GM03348 (cell line): ENCODE measurements around the gene DNHD1.
A peak's percentile ranks its signal among the peaks of the same experiment; 100 is the strongest.

Source experiments
- DNase-seq: peaks from one replicate; pipeline ENCODE4 v3.0.0; 2012; ENCODE audit warnings: low spot score

Gene DNHD1, protein sequence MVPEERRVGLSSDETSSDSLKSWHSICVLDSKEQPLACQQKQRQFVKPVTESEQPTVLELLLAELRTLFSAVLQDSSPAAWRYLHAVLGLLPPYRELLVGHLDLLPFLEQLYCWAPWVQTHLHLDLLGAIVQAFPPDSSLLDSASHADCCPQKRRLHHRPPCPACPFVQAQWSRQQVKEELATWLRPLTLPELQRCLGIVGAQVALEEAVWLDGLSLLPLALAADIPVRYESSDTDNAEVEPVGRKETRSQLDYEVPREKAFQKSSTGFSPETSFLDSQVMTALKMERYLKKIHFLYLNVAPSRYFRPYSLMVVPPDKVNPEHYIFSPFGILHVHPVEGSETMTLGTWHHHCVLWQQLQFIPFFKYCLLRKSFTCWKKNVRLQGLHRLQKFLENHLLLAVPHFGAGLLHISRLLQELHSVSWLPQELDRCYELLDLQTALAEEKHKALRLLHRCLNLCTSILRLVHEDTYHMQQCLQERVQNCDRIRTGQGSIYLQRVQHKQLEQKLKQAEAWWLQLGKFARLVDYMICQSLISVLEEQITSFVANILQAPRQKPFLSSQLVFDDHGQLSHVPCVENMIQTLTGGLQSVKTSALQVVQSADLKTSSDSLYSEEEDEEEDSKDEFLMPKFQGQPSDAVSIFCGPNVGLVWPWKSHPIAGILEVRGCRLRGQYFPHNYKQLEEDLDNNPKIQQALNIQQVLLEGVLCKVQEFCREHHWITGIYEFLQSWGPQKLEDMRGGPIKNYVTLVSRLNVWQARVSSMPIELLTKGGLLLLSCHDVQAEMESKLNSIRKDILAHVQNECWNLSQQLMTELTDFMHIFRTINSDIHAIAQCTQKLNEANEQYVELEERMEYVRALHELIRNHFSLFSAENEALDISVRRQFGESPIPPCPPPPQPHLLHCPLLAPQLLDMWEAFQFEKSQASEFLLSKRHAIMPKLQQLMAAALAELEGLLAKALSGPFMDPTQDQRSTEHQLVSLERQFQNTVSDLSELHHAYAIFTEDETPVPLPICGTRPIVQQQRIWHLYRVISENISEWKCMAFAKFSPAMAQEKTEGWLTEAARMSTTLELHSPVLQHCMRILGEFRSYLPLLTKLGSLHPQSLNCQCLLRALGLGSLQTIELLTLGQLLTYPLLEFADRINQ (N-terminal part only)

DNA sequence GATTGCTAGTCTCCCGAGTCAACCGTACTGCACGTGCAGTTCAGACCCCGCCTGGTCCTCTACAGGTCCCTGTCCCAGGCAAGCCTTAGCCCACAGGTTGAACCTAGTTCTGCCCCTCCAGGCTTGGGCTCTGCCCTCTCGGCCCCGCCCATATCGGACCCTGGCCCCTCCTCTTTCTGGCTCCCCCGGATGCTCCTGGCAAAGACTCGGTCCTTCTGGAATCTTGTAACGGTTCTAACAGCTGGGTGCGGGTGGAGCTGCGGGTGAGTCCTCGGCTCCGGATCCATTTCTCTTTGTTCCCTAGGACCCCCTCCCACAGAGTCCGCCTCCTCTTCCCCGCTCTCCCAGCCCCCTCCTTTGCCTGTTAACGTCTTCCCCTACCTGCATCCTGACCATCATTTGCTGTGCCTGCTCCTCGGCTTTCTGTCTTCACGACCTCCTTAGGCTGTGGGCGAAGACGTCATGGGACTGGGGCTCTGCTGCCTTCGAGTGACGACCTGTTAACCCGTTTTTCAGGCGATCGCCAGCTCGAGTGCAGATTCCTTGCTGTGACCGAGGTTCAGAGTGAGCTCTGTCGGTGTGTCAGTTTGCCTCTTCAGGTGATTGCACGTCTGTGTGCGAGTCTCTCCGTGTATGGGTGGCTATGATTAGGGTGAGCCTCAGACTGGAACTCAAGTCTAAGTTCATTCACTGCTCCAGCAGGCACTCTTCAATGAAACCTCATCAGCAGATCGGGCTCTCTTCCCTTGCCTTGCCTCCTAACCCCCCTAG lies at the start of gene DNHD1:
DNHD1 (plus strand) TSS at position 212 of the 771 bp plus-strand sequence. CDS start 936 bp downstream, outside the sequence.
- DNase-seq, result no peak

DNA sequence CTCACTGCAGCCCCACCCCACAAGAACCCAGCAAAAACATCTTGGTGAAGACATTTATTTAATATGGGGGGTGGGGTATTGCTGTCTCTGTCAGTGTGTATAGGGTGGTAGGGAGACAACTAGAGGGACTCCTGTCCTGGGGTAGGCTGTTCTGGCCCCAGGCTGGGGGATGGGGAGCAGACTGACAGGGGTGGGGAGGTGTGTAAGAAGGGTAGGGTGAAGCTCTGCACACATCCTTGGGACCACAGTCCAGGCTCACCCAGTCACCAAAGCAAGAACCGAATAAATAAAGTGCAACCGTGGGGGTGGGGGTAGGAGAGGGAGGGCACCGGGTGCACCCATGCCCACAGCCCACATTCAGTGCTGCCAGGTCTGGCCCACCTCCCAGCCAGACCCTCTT lies 48.5 kb upstream of the DNHD1 start:
- no peak for DNase-seq

DNA sequence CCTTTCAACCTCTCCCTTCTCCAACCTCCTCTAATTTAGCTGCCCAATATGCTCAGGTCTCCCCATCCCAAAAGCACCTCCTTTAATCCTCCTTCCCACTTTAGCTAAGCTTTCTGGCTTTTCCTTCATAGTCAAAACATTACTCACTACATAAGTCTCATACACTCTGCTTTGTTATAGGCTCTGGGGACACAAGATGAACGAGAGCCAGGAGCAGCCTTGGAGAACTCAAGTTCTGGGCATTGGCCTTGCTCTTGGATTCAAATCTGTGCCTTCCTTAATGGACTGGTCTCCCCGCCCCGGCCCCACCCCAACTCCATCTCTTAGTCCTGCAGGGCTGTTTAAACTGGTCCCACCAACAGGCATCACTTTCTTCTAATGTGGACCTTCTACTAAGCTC lies 44.9 kb upstream of the DNHD1 start:
- DNase-seq, result no peak

DNA sequence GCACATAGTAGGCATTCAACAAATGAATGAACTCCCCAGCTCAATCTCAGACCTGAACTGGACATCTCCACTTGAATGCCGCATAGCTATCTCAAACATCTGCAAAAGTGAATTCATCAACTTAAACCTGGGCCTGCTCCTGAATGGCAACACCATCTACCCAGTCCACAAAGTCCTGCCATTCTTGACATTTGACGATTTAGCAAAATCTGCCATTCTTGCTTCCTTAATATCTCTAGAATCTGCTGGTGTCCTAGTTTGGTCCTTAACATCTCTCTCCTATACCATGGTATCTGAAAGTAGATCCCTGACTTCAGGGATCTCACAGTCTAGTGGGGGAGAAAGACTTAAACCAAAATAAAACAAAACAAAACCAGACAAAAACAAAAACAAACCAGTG lies 43.9 kb upstream of the DNHD1 start:
- DNase-seq, result no peak

DNA sequence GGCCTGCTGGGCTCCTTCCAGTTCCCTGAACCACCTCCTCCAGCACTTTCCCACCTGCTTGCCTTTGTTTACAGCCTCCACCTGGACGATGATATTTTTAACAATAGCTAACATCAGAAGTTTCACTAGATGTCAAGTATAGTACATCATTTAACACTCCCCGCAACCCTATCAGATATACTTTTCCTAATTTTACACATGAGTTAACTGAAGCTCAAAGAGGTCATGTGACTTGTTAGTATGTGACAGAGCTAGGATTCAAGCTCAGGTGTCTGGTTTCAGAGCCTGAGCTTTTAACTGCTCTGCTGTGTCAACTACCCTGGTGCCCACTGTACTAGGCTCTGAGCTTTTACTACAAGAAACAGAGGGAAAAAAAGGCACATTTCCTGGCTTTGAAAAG lies 42.0 kb upstream of the DNHD1 start:
- no peak for DNase-seq

DNA sequence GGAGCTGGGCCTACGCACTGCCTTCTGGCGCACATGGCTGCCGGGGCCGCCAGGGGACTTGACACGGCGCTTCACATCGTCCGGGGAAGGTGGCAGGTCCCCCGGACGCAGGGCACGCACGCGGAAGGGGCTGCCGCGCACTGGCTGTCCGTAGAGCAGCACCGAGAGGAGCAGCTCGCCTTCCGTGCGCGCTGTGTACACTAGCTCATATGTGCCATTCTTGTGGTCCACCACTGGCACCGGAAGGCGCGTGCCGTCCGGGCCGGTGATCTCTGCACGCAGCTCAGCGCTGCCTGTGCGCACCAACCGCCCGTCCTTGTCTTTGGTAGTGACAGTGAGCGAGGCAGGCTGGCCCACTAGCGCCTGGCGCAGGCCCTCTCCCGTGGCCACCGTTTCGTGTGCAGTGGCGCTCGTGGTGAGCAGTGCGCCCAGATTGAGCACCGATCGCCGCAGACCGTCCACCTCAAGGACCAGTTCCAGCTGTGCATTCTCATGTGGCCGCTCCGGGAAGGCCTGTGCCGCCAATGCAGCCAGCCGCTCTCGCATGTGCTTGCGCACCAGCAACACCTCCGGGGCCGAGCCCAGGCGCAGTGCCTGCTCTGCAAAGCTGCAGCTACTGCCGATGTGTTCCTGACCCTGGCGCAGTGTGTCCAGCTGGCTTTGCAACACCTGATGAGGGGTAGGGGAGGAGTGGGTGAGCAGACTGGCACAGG lies 40.6 kb upstream of the DNHD1 start:
- DNase-seq, result no peak

DNA sequence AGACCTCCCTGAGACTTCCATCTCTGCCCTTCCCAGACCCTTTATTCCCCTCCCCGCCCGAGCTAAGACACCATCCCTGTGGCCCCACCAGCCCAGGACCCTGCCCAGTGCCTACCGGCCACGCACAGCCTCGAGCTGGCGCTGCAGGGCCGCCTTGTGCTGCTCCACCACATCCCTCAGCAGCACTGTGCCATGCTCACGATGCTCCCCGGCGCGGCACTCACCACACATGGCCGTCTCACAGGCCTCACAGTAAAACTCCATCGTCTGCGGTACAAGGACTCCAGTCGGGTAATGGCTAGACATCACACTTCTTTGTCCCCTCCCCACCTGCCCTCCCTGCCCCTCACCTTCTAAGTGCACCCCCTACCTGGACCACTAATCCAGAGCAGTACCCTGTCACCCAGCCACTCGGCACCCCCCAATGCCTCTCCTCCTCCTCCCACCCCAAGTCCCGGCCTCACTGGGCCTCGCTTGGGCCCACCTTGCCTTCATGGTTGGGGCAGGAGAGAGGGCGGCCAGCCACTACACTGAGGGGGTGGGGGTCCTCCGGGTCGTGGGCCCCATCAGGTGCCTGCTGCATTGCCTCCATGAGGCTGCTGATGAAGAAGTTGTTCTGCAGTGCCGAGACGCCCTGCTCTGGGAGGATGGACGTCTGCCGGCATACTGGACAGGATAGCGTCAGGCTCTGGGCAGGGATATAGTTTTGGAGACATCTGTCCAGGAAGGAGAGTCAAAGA lies 39.3 kb upstream of the DNHD1 start:
- DNase-seq, result no peak

DNA sequence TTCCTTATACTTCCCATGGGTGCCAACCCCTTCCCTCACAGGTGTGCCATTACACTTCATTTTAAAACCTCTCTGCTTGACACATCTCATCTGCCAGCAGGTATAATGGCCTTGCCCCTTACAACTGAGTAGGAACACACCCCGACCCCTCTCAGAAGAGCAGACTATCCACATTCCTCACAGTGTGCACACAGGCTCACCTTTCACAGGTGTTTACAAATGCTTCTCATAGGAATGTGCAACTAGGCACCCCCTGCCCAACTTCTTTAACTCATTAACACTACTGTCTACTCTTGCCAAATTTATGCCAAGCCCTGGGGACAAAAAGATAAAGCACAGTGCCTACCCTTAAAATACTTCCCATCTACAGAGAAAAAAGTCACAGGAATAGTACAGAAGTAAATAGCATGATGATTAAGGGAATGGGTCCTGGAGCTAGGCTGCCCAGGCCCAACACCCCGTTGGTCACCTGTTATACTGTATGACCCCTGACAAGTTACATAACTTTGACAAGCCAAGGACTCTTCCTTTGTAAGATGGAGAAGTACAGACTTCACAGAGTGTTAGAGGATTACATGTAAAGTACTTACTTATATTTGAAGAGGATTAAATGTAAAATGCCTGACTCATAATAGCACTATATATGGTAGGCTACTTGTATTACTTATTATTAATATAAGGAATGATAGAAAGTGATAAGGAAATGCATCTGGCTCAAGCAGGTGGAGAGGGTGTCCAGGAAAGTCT lies 38.6 kb upstream of the DNHD1 start:
- no peak for DNase-seq

DNA sequence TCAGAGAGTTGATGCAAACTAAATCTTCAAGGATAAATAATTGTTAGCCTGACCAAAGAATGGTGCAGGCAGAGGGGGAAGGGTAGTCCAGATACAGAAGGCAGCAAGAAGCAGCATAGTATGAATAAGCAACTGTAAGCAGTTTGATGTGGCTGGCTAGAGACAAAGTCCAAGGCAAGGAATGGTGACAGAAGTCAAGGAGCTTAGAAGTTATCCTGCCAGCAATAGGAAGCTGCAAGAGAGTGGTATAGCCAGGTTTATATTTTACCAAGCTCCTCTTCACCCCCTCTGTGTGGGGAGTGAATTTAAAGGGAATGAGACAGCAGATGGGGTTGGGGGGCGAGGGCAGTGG lies 38.0 kb upstream of the DNHD1 start:
- DNase-seq, result no peak

DNA sequence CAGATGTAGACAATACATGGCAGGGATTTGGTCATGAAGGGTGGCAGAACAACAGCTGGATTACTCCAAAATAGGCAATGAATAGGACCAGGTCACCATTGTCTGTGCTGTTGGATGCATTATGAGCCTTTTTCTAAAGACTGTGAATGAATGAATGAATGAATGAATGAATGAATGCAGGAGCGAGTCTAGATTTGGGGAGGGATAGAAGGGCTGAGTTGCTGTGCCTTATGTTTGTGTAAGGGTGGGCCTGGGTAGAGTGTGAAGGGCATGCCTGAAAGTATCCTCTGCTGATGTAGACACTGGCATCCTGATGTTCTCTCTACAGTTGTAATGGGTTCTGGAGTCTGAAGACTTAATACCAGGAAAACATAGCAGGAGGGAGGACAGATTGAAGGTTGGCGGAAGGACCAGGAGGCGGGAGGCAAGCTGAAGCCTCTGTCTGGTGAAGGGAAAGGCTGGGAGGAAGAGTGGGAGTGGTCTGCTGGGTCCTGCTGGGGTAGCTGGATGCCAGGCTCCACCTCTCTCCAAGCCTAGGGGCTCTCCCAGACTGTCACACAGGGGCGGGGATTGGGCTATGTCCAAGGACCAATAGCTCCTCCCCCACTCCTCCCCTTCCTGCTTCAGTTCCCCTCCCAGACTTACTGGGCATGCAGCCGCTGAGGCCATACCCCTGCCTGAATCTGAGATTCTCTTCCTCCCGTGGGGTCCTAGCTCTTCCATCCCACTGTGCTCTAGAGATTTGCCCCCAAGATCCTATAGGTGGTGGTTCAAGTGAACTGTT lies 28.2 kb upstream of the DNHD1 start:
- DNase-seq, result peak; percentile 53

DNA sequence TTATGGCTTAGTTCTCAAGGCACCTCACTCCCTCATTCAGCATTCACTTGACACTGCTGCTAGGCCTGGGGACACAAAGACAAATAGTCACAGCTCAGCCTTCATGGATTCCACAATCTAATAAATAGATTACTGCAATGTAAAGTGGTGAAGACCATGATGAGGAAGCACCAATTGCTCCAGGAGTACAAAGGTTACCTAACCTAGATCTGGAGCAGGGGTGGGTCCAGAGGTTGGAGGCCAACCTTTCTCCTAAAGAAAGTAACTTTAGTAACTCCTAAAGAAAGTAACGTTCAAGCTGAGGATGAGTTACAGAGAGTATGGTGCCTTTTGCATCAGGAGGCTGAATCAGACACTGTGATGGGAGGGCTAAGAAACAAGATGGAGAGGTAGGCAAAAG lies 27.5 kb upstream of the DNHD1 start:
- no peak for DNase-seq

DNA sequence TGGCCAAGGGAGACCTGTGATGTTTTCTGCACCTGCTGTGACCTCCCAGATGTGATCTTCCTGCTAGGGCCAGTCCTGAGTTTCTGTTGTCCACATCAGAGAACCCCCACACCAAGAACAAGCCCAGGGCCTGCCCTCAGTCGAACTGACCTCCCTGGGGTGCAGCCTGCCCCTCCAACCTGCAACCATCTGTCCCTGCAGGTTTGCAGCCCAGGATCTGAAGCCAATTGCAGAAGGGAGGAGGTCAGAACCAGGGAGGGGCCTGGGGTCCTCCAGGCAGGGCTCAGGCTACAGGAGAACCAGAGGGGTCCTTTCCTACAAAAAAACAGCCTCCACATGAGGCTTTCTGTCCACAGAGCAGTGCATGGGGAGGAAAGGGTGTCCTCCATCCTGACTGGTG lies 24.1 kb upstream of the DNHD1 start:
- no peak for DNase-seq

DNA sequence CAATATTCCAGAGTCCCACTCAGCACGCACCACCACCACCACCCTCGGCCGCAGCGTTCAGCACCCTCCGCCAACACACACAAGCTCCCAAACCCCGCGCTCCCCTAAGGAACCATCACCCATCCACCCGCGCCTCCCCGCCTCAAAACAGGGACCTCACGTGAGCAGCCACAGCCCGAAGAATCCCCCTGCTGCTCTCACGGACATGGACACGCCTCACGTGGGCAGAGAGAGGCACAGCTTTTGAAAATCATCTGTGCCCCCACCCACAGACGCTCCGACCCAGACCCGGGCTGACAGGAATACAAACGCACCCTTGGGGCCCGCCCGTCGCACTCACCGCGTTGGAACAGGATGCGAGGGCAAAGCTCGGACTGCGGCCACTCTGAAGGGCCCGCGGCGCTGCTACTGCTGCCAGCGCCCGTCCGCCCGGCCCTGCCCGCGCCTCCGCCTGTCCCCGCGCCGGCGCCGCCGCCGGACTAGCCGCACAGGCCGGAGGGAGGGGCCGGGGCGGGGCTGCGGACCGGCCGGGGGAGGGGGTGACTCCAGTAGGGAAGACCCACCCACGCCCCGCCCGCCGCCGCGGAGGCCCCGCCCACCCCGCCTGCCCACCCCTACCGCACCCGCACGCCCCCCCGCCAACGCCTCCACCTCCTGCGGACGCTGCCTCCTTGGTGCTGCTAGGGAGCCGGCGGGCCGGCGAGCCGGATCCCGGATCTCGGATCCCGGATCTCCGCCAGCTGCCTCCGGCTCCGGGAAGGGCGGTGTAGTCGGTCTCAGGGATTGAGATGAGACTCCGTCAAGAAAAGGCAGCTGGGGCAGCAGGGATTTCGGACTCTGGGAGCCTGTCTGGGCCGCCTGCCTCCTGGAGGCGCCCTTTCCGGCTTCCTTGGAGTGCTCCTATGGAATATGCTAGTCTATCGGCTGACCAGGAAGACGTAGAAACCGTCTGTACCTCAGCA lies 23.3 kb upstream of the DNHD1 start, which contains the start of gene TRIM3:
TRIM3 (minus strand) TSS at position 491 of the 962 bp plus-strand sequence. CDS start 8,246 bp downstream, outside the sequence.
- DNase-seq, result peak; percentile 100

DNA sequence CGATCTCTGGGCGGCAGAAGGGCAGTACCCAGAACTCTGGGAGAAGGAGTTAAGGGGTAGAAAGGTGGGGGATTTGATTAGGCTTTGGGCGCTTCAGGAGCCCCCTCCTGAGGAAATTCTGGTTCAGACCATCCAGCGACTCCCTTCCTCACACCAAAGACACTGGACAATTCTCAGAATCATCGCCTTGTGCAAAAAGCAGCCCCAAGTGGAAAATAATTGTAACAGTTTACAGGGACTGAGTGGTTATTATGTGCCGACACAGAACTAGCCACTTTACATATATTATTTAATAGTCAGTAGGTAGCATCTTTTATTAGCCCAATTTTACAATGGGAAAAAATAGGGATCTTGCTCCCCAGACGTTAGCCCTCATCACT lies 22.7 kb upstream of the DNHD1 start:
- no peak for DNase-seq

DNA sequence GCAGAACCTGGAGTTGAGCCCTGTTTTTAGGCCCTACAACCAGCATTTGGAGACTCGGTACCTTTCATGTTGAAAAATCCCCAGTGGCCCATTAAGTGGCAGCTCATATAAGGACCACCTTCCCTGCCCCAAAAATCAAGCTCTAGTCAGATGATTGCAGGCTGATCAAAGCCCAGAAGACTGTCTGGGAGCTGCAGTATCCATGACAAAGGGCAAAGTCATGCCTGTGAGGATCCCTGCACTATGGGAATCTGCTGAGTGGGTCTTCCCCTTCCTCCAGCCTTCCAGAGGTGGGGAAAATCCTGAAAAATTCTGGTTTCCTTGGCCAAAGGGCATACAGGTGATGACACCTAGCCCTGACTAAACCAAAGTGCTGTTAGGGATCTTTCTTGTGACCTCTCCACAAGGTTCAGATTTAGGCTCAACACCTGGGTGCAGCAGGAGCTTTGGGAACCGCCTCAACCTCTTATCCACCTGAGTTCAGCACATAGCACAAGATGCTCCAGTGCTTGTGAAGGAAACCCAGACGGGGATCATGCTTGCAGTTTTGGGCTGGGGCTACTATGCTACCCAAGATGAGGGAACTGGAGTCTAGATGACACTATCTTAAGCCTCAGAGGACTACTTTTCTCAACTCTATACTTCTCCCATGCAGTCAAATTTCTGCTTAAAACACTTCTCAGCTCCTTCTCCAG lies 22.1 kb upstream of the DNHD1 start:
- no peak for DNase-seq

DNA sequence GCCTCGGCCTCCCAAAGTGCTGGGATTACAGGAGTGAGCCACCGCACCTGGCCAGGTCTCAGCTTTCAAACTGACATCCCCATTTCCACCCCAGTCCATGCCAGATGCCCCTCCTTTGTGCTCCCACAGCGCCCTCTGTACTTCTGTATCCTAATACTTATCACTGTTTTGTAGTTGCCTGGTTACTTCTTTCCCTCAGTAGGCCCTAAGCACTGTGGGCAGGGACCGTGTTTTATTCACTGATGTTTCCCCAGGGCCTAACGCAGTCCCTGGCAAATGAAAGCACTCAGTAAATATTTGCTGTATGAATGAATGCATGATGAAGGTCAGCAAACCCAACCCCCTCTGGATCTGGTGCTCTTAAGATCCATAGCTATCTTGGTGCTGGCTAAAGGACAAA lies 21.1 kb upstream of the DNHD1 start:
- no peak for DNase-seq

DNA sequence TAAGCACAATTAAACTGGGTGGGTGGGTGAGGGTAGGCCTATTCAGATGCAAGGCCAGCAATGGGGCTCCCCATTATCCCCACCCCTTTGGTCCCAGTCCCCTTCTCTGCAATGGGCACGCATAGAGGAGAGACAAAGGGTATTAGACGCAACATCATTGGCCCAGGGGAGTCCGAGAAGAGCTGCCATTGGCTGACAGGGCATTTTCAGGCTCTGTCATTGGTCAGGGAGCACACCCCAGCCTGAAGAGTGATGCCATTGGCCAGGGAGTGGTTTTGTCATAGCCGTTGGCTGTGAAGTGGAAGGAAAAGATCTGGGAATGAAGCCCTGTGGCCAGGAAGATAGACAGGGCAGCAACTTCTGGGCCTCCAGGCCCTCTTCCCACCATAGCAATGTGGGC lies 20.5 kb upstream of the DNHD1 start:
- DNase-seq, result no peak
